IPS-18c (cell line): ENCODE results near the gene KRT33B.

Experiments used
- H3K4me3 ChIP-seq: 2 replicates; pipeline ENCODE4 v1.7.0; 2013; ENCODE audit warnings: low read depth, mild to moderate bottlenecking, low read length, moderate library complexity; ENCODE audit not compliant: insufficient read depth
- H3K9me3 ChIP-seq: one replicate; pipeline ENCODE4 v1.6.1; 2013; ENCODE audit warnings: mild to moderate bottlenecking, low read length, moderate library complexity; ENCODE audit not compliant: control insufficient read depth, insufficient read depth

The KRT33B gene

GRCh38 chr17:41318231-41318630, 51.4 kb downstream of the KRT33B start:
- Histone ChIP-seq H3K4me3 (no peak overlapping the region), H3K9me3 (peaks cover 2% of the 10 kb centered on the region)

DNA sequence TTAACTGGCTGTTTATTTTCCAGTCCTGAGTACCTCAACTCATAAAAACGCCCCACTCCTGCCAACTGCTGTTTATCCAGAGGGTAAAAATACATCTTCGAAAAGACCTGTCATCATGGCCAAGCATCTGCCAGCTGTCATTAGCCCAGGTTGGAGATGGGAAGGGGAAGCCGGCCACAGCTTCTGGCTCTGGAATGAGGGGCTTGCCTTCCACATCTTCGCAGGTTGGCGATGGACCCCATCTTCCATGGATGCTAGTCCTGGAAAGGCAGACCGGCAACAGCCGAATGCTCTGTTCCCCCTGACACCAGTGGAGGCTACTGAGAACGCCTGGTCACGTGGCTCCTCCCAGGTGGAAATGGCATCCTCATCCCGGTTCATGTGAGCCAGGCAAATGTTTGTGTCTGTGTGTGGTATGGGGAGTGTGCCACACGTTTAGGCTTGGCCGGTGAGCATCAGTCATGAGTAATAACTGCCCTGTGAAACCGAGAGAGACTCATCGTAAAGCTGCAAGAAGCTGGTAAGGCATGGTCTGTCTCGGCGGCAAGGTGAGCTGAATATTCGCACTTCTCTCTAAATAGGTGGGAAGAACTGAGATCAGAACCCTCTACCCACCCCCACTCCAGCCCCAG, 53.7 kb downstream of the KRT33B start:
- no peak overlapping the region for H3K4me3 ChIP-seq
- H3K9me3 ChIP-seq = peaks cover 2% of the 10 kb centered on the region

- Histone ChIP-seq H3K9me3 (peaks cover 2% of the 10 kb centered on the region), H3K4me3 (no peak within 1 kb of the TSS)
Measured at GRCh38 chr17:41315204-41315794, 54.3 kb downstream of the KRT33B start, which contains the start of gene KRTAP17-1. Gene KRTAP17-1 (minus strand): TSS chr17:41315710. CDS start chr17:41315650, 60 bp downstream.
